ENCODE data around the gene UQCR10.

Gene UQCR10

DNA sequence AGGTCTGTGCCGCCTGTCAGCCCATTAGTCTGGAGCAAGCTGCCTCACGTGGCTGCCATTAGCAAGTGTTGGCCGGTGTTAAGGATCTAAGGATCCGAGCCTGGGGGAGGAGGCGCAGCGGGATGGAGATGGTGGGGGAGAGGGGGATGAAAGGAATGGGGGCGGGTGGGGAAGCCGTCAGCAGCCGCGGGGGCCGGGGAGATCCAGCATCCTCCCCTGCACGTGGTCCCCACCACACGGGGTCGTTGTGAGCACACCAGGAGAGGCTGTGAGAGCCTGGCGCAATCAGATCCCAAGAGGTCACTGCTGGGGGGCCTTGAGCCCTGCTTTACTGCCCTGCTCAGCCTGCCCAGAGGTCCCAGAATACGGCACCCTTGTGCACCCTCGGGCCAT lies 40.0 kb upstream of the UQCR10 start:
- CTCF ChIA-PET: interaction anchor here (0.7 to 1.8 kb wide), 4 partner anchors 18 to 362 kb away, joined by 3 to 7 read pairs (median 4); no protein-coding TSS in a partner anchor

DNA sequence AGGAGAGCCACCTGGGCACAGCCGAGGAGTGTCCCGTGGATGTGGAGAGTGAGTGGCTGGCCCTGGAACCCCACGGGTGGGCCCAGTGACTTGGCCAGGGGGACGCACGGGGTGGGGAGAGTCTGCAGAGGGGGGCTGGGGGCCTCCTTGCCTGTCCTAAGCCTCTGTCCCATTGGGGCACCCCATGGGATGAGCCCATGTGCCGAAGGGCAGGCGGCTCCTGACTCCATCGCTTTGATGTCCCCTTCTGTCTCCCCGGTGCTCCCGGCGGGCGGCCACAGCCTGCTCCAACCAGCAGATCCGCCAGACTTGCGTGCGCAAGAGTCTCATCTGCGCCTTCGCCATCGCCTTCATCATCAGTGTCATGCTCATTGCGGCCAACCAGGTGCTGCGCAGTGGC lies 38.0 kb upstream of the UQCR10 start:
- ChIA-PET POLR2A (no interaction called here), CTCF (no interaction called here)
- DNase-seq (ENCODE audit: low read depth, low spot score): no peak
- TF ChIP-seq, protein P1, sequence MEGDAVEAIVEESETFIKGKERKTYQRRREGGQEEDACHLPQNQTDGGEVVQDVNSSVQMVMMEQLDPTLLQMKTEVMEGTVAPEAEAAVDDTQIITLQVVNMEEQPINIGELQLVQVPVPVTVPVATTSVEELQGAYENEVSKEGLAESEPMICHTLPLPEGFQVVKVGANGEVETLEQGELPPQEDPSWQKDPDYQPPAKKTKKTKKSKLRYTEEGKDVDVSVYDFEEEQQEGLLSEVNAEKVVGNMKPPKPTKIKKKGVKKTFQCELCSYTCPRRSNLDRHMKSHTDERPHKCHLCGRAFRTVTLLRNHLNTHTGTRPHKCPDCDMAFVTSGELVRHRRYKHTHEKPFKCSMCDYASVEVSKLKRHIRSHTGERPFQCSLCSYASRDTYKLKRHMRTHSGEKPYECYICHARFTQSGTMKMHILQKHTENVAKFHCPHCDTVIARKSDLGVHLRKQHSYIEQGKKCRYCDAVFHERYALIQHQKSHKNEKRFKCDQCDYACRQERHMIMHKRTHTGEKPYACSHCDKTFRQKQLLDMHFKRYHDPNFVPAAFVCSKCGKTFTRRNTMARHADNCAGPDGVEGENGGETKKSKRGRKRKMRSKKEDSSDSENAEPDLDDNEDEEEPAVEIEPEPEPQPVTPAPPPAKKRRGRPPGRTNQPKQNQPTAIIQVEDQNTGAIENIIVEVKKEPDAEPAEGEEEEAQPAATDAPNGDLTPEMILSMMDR (IDR thresholded peaks at IDR 0.05; ENCODE audit: insufficient read depth, low read length, missing control alignments): no peak
- no peak overlapping the region for H3K4me3 ChIP-seq (ENCODE audit: low read depth, low read length)

More for the DNA sequence above, 40.0 kb upstream of the UQCR10 start:
- H3K4me3 ChIP-seq (ENCODE audit: low read depth, low read length): no peak overlapping the region
- TF ChIP-seq, protein P1 (IDR thresholded peaks at IDR 0.05; ENCODE audit: insufficient read depth, low read length, missing control alignments): peak; percentile 69
- POLR2A ChIA-PET: no interaction called here
- DNase-seq (ENCODE audit: low read depth, low spot score): no peak

DNA sequence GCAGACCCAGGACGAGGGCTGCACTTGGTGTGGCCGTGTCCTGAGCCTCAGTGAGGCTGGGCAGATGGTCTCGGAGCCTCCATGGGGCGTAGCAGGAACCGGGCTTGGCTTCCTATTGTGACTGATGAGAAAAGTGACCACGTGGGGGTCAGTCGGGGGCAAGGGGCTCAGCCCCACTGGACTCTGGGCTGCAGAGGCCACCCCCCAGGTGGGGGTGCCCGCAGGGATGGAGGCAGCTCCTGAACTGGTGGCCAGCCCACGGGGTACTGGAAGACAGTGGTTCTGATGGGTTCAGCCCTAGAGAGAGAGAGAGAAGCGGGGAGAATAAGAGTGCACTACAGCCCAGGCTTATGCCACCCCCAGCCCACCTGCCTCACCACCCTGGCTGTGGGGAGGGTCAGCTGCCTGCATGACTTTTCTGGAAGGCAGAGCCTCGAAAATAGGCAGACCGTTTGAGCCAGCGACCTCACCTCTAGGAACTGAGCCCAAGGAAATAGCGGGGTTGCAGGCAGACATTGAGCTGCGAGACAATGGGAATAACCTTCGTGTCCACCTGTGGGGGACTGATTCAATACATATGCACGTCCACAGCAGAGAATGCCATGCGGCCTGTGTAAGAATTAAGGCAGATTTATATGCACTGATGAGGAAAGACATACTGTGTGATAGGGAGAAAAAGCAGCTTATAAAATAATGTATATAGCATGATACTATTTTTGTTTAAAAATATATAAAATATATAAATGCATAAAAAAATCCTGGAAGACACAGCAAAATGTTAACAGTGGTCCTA lies 35.9 kb upstream of the UQCR10 start:
- no peak for DNase-seq (ENCODE audit: low read depth, low spot score)
- ChIA-PET CTCF (interaction anchor here (0.7 to 1.3 kb wide), 4 partner anchors 10 to 274 kb away, joined by 3 read pairs; no protein-coding TSS in a partner anchor), POLR2A (no interaction called here)
- TF ChIP-seq, protein P1 (IDR thresholded peaks at IDR 0.05; ENCODE audit: insufficient read depth, low read length, missing control alignments): no peak
- H3K4me3 ChIP-seq (ENCODE audit: low read depth, low read length): no peak overlapping the region

DNA sequence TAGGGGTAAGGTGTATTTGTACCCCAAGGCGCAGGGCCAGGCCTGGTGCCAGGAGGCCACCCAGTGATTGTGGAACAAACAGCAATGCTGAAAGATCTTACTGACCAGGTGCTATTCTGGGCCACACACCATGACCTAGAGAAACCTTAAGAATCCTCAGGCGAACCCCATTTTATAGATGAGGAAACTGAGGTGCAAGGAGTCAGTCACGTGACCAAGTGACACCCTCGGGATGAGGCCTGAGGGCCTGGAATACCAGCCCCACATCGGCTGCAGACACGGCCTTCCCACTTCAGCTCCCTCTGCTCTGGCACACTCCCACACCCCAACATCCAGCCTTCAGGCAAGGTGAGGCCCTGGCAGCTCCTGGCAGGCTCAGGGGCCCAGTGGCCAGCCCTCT lies 34.3 kb upstream of the UQCR10 start:
- CTCF ChIA-PET: interaction anchor here (1.1 to 1.4 kb wide), 3 partner anchors 10 to 273 kb away, joined by 3 to 5 read pairs (median 4); no protein-coding TSS in a partner anchor
- no peak for DNase-seq (ENCODE audit: low read depth, low spot score)
- POLR2A ChIA-PET: no interaction called here
- no peak overlapping the region for H3K4me3 ChIP-seq (ENCODE audit: low read depth, low read length)
- TF ChIP-seq, protein P1 (IDR thresholded peaks at IDR 0.05; ENCODE audit: insufficient read depth, low read length, missing control alignments): no peak

DNA sequence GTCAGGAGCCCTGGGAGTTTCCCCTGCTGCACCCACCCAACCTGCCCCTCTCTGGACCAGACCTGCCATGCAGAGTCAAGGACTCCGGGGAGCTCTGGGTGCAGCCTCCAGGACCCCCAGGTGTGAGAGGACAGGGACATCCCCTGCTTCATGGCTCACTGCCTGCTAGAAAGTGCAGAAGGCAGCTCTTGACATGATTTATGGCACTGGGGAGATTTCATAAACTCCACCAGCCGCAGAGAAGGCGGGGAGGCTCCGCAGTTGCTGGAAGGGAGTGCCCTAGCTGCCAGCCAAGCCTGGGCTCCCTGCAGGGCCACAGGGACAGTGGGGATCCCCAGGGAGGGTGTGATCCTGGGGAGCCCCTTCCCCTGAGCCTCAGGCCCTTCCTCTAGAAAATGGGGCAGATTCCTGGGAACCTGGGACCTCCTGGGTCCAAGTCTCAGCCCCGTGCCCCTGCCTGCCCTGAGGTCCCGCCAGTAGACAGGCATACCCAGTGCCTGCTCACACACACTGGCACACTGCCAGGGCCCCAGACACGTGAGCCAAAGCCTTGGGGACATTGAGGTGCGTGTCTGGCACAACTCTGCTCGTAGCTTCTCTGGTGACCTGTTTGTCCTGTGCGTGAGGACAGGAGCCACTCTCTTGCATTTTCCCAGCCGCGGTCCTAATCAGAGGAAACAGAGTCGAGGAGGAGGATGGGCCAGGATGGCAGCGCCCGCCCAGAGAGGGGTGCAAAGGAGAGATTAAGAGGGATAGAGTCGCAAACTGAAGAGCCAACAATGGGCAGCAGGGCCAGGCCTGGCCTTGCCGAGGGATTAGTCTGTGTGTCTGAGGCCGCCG lies 33.6 kb upstream of the UQCR10 start:
- ChIA-PET CTCF (interaction anchor here (1.1 to 1.4 kb wide), 3 partner anchors 11 to 272 kb away, joined by 3 to 5 read pairs (median 4); no protein-coding TSS in a partner anchor), POLR2A (no interaction called here)
- no peak overlapping the region for H3K4me3 ChIP-seq (ENCODE audit: low read depth, low read length)
- DNase-seq (ENCODE audit: low read depth, low spot score): no peak
- TF ChIP-seq, protein P1 (IDR thresholded peaks at IDR 0.05; ENCODE audit: insufficient read depth, low read length, missing control alignments): no peak

DNA sequence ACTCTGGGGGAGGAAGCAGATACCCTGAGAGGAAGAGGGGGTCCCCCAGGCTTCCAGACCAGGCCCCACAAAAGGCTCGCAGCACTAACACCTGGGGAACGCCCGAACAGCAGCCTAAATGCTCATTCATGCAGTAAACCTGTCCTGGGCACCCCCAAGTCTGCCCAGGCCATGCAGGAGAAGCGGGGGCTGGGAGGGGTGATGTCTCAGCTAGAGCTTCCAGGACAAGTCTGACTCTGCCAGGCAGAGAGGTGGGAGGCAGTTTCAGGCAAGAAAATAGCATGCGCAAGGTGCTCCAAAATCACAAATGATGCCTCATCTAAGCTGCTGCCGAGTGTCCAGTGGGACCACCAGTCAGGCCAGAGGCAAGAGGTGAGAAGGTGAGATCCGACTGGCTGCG lies 32.8 kb upstream of the UQCR10 start:
- POLR2A ChIA-PET: no interaction called here
- DNase-seq (ENCODE audit: low read depth, low spot score): no peak

More for the DNA sequence above, 32.8 kb upstream of the UQCR10 start:
- TF ChIP-seq, protein P1 (IDR thresholded peaks at IDR 0.05; ENCODE audit: insufficient read depth, low read length, missing control alignments): no peak
- H3K4me3 ChIP-seq (ENCODE audit: low read depth, low read length): no peak overlapping the region
- CTCF ChIA-PET: interaction anchor here (1.9 kb wide), 1 partner anchor 271 kb away, joined by 4 read pairs; no protein-coding TSS in a partner anchor

Measured in AG04449 (cell line).